Endothelial cell of hepatic sinusoid (primary cell): ENCODE data around the gene MICB.
"Not testable (repeated sequence)": the region's sequence is repeated elsewhere in the genome, so short reads cannot be mapped to it uniquely, and the experiment has no call there.

Experiments used
- in situ Hi-C: cut with HindIII; loops from 2 replicates; pipeline ENCODE4 v1.10.0; 2017; ENCODE audit warnings: low sequenced_read_pairs

The MICB gene

GRCh38 chr6:31473780-31474761, 23.9 kb upstream of the MICB start:
- in situ Hi-C loops: no loop called here

- in situ Hi-C loops: no loop called here
Measured at GRCh38 chr6:31474871-31475286, 23.1 kb upstream of the MICB start.

GRCh38 chr6:31476515-31477139, 21.3 kb upstream of the MICB start:
- in situ Hi-C loops: no loop called here

GRCh38 chr6:31477521-31477920, 20.4 kb upstream of the MICB start:
- in situ Hi-C loops: no loop called here

GRCh38 chr6:31478186-31478950, 19.6 kb upstream of the MICB start:
- in situ Hi-C loops: no loop called here

GRCh38 chr6:31479151-31479932, 18.6 kb upstream of the MICB start:
- in situ Hi-C loops: no loop called here

- in situ Hi-C loops: loop anchor here (5.0 kb wide), 1 partner anchor 38 kb away; no protein-coding TSS in a partner anchor
Measured at GRCh38 chr6:31479933-31480535, 17.9 kb upstream of the MICB start.

- in situ Hi-C loops: loop anchor here (5.0 kb wide), 1 partner anchor 38 kb away; no protein-coding TSS in a partner anchor
Measured at GRCh38 chr6:31480574-31480973, 17.4 kb upstream of the MICB start.

- in situ Hi-C loops: loop anchor here (5.0 kb wide), 1 partner anchor 41 kb away; no protein-coding TSS in a partner anchor
Measured at GRCh38 chr6:31483392-31483791, 14.6 kb upstream of the MICB start.

GRCh38 chr6:31485055-31485454, 12.9 kb upstream of the MICB start:
- in situ Hi-C loops: no loop called here

GRCh38 chr6:31486065-31486837, 11.7 kb upstream of the MICB start:
- in situ Hi-C loops: not testable (repeated sequence)

GRCh38 chr6:31487674-31488073, 10.3 kb upstream of the MICB start:
- in situ Hi-C loops: not testable (repeated sequence)

- in situ Hi-C loops: no loop called here
Measured at GRCh38 chr6:31489086-31489485, 8.9 kb upstream of the MICB start.

GRCh38 chr6:31490115-31490873, 7.7 kb upstream of the MICB start:
- in situ Hi-C loops: no loop called here

GRCh38 chr6:31493550-31493874, 4.4 kb upstream of the MICB start:
- in situ Hi-C loops: not testable (repeated sequence)

- in situ Hi-C loops: no loop called here
Measured at GRCh38 chr6:31493875-31494694, 3.9 kb upstream of the MICB start.

GRCh38 chr6:31495580-31495979, 2.4 kb upstream of the MICB start:
- in situ Hi-C loops: no loop called here

- in situ Hi-C loops: not testable (repeated sequence)
Measured at GRCh38 chr6:31496826-31497225, 1.1 kb upstream of the MICB start.
